GM19193 (cell line): Measurements from ENCODE around the gene BUD13.

Source experiments
- POLR2A ChIP-seq: IDR thresholded peaks from 4 replicates; pipeline ENCODE4 v1.6.1; 2011; ENCODE audit not compliant: insufficient read depth, insufficient read length; ENCODE audit errors: extremely low read depth

The BUD13 gene

DNA sequence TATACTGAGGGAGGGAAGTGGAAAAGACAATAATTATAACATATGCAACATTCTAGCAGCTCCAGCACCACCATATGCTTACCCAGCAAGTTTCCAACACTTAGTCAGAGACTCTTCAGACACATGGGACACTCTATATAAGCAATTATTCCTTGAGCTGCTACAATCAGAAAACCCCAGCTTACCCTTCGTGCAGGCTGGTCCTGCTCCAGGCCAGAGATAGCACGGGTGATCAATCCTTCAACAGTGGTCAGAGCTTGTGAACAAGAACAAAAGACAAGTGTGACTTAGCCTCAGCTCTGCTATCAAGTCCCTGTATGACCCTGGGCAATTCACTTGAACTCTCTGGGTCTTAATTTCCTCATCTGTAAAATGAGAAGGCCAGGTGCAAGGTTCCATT, 13.5 kb upstream of the BUD13 start:
- TF ChIP-seq POLR2A = no peak

DNA sequence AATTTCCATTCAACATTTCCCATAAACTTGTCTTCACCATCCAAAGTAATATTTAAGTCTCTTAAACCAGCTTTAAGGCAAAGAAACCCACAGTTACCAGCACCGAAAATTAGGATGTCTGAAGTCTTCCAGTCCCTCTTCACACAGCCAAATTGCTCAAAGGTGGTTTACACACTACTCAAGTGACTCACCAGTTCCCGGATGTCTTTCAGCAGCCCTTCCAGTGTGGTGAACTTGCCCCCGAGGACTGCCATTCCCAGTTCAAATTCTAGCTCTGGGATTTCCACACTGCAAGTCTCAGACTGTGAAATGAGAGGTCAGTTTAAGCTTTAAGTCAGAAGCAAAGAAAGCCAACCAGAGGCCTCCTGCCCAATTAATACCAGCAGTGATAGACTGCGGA, 9.9 kb upstream of the BUD13 start:
- no peak for TF ChIP-seq POLR2A

DNA sequence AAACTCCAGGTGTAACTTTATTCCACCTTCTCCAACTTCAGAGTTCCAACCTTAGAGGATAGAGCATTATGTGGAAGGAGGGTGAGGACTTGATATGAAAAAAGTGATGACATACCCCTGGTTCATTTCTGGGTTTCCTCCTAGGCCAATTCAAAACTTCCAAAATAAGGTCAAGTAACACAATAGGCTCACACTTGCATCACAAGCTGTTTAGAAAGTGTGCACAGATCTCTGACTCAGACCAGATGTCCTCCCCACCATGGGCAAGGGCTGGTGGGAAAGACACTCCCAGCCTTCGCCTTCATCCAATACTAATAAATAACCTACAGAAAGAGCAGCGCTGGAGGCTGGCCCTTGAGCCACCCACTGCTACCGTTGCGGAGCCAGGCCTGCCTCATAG, 5.8 kb upstream of the BUD13 start:
- TF ChIP-seq POLR2A = no peak

DNA sequence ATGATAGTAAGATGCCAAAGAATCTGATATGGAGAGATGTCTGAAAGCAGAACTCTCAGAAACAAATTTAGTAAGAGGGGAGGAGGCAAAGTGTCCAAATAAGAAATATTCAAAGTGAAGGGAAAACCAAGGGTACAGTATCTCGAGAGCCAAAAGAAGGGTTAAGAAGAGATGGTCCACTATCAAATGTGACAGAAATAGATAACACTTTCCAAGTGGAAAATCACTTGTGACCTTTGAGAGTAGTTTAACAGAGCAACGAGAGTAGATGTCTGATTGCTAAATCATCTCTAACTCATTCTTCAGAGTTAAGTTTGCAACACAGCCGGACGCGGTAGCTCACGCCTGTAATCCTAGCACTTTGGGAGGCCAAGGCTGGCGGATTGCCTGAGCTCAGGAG, 4.3 kb upstream of the BUD13 start:
- no peak for TF ChIP-seq POLR2A

DNA sequence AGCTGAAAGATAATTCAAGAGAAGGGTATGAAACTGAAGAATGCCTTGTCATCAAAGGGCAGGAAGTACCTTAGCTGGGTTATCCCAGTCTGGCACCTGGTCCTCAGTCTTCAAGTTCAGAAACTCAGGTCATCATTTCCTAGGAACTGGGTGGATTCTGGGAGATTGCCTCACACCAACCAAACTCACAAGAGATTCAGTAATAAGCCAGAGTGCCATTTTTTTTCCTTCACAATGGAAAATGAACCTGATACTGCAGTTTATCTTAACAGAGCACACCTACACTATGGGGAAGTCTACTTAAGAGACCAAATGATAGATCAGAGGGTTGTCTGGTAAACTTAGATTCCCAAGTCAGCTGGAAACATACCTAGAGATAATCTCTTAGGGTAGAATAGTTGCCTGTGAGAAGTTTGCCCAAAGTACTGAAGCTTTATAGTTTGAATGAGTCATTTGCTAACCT, 3.8 kb upstream of the BUD13 start:
- TF ChIP-seq POLR2A = no peak

DNA sequence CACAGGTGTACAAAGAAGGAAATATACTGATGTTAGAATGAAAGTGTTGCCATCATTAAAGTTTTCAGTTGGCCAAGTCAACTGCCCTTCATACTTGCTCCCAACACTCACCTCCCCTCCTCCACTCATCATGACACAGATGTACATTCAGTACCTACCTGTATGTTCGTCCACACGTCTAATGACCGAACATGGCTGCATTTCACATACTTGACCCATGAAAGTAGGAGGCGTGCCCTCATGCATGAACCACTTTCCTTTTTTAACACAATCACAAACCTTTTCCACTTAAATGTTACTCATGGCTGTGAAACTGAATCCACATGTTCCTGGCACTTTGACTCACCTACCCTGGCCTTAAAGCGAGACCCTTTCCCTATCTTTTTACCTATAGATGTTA, 3.2 kb upstream of the BUD13 start:
- no peak for TF ChIP-seq POLR2A

DNA sequence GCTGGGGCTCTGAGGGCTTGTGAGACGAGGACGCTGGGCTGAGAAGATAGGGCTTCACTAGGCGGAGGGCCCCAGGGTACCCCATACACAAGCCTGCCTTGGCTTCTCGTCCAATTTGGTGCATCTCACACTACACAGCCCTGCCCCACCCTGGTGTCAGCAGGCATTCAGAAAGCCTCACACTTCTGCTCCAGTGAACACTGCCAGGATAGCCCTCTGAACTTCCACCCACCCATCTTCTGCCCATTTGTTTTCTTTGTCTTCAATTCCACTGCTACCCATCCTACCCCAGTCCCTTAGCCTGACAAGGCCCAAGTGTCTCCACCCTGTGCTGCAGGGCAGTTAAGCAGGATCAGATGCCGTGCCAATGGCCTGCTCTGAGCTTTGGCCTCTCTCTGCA, 1.9 kb upstream of the BUD13 start:
- peak; percentile 28 for TF ChIP-seq POLR2A

DNA sequence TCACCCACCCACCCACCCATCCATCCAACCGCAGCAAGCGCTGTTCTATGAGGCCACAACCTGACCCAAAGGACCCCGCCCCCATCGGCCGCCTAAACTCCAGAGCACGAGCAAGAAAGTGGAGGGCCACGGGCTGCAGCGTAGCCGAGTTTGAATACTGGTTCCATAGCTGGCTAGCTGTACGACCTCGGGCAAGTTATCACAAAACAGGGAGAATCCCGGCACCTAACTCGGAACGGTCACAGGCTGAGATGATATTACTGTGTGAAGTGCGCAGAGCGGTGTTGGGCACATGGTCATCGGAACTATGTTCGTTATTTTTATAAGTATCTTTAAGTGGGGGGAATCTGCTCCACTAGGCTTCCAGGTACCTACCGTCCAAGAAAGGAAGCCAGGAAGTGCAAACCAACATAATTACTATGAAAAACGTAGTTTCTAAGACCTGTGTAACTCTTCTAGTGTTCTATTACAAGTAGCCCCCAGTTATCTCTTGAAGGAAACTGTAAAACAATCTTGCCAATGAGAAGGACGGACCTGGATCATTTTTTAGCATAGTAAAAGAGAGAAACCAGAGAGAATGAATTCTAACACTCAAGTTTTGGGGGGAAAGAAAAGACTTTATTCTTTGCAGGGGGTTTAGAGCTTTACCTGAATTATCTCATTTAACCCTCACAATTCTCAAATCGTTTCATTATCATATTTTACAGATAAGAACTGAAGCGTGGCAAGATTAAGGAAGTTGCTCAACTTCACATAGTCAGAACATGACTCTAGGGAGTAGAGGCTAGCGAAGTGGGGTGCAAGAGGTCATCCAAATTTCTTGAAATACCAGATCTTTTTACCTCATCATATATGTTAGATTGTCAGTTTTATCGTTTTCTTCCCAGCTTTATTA, 663 bp upstream of the BUD13 start:
- no peak for TF ChIP-seq POLR2A

DNA sequence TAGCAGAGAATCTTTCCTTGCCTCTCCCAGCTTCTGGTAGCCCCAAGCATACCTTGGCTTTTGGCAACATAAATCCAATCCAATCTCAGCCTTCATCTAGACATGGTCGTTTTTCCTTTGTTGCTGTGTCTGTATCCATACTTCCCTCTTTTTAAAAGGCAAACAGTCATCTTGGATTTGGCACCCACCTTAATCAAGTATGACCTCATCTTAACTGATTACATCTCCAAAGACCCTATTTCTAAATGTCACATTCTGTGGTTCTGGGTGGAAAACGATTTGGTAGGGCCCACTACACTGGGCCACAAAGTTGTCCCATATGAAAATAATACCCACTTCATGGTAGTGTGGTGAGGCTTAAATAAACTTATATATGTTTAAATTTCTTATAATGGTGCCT, 852 bp downstream of the BUD13 start:
- no peak for TF ChIP-seq POLR2A

DNA sequence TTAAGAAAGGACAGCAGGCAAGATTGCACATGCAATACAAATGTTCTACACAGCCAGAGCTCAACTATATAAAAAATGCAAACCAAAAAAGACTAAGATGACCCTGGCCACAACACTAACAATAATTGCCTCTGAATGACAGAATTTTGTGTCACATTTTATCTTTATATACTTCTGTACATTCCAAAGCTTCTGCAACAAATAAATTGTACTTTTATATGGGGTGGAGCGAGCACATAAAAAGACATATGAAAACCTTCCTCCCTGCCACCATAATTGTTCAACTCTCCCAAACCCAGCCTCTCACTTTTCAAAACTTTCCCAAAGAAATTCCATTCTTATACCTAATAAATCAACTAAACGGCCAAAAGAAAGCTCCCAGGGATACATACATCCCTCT, 10.7 kb downstream of the BUD13 start:
- no peak for TF ChIP-seq POLR2A

DNA sequence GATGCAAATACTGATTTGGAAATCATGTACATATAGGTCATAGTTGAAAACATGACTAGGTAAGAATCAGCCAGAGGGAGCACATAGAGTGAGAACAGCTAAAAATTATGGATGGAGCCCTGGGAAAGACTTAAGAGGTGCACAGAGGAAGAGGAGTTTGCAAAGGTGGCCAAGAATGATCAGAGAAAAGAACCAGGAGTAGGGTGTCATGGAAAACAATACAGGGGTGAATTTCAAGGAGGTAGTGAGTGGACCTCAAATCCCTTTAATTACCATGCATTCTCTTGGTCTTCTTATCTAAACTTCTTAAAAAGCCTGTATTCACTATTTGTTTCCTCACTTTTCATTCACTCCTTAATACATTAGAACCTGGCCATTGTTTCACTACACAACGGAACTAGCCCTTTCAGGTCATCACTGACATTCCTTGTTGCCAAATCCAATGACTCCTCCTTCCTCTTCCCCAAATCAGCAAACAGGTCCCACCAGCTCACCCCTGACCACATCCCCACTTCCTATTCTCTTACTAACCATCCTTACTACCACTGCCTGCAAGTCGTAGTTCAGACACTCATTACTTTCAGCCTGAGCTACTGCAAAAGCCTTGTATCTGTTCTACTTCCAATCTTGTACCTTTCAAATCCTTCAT, 22.6 kb downstream of the BUD13 start:
- no peak for TF ChIP-seq POLR2A

DNA sequence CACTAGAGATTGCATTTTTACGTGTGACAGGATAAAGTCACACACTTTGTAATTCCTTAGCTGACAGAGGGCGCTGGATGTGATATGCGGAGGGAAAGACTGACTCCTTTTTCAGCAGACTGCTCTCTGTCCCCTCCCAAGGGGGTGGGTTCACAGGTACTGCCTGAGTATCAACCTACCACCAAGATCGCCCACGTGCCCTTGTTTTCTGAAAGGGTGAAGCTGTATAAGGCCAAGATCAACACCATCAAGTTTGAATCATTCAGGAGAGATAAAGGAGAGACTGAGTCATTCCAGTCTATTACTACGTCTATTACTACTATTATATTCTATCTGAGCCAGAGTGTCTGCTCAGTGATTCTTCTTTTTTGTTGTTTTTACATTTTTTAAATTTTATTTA, 30.7 kb downstream of the BUD13 start:
- no peak for TF ChIP-seq POLR2A

DNA sequence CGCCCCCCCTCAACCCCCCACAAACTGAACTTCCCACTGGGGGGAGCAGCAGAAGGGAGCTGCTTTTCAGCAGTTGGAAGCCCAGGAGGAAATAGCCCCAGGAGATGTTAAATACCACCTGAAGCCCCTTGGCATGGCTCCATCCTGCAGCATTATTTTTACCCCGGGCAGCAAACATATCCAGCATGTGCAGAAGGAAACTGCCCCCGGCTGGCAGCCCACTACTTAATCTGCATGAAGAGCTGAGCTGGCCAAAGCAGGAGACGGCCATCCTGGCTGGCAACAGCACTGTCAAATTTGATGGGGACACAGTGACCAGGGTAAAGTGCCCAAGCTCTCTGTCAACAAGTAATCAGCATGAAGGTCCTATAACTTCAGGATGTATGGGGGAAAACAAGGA, 32.0 kb downstream of the BUD13 start:
- TF ChIP-seq POLR2A = no peak

DNA sequence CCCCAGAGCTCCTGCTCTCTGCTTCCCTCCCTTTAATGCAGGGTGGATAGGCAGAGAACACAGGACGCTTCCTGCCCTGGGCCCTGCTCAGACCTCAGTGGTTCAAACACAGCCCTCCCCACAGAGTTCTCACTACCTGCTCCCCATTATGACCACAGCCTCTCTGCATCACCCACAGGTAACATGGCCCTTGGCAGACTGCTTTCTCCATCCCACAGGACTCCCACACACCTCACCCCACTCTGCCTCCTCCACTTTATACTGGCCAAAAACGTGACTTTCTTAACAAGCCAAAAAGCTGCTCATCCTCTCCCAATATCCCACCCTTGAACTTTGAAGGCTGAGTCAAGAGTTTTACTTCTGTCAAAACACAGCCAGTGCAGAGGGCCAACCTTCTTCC, 33.8 kb downstream of the BUD13 start:
- TF ChIP-seq POLR2A = no peak

DNA sequence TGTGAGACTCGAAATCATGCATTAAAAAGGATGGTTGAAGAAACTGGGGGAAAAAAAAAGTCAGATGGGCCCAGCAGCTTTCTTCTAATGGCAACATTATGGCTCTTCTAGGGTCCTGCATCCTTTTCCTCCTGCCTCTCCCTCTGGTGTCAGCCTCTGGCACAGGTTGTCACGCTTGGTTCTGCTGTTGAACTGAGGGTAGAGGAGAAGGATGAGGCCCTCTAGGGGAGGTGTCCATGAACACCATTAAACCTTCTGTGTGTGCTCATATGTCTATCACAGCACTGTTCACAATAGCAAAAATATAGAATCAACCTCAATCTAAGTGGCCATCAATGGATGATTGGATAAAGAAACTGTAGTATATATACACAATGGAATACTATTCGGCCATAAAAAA, 36.0 kb downstream of the BUD13 start:
- TF ChIP-seq POLR2A = no peak

DNA sequence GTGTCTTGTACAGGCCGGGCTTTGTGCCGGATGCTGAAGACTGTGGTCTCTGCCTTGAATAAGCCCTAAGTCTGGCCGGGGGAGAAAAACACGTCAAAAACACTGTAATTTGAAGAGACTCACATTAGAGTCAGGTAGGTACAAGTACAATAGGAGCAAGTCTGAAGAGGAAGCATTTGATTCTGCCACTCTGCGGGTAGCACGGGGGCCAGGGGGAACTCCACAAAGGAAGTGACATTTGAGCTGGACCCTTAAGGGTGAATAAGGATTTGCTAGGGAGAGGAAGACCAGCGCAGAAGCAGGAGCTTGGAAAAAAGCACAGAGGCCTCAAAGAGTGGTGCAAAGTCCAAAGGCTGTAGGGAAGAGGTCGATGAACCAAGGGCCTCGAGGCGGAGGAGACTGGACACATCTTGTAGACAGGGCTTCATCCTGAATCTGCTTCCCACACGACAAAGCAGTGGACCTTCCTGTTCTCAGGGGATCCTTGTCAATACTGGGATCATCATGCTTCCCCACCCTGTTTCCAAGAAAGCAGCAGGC, 38.7 kb downstream of the BUD13 start:
- TF ChIP-seq POLR2A = no peak
